GM12891 (cell line): ENCODE data around the gene CCDC171.

Source experiments
- POLR2A ChIP-seq: IDR thresholded peaks from 2 replicates; pipeline ENCODE4 v1.6.1; 2011; ENCODE audit warnings: low read depth, low read length, control low read depth
- POLR2AphosphoS5 ChIP-seq: IDR thresholded peaks from 2 replicates; pipeline ENCODE4 v1.6.1; 2011; ENCODE audit warnings: low read depth, low read length, control low read depth
- POU2F2 ChIP-seq: IDR thresholded peaks from 2 replicates; pipeline ENCODE4 v1.6.1; 2011; ENCODE audit warnings: low read depth, mild to moderate bottlenecking, control low read depth, low read length, moderate library complexity

GRCh38 chr9:16004613-16005012, 451.8 kb downstream of the CCDC171 start:
- no peak for TF ChIP-seq POLR2AphosphoS5
- no peak for TF ChIP-seq POU2F2
- TF ChIP-seq POLR2A: no peak
